ENCODE results near the gene NTSR2.
"Not testable (repeated sequence)": the region's sequence is repeated elsewhere in the genome, so short reads cannot be mapped to it uniquely, and the experiment has no call there.

The NTSR2 gene

GRCh38 chr2:11661891-11662435 lies 8.0 kb downstream of the NTSR2 start:
- no peaks in the 10 kb centered on the region for H3K36me3 Mint-ChIP-seq
- no peaks in the 10 kb centered on the region for H3K4me1 Mint-ChIP-seq
- H3K4me3 Mint-ChIP-seq = no peak overlapping the region
- DNase-seq (ENCODE audit: low spot score in 2 of 2) = no peak
- ATAC-seq (ENCODE audit: low read depth) = no peak
- H3K27me3 Mint-ChIP-seq = peaks cover 12% of the 10 kb centered on the region
- H3K27ac Mint-ChIP-seq = no peak overlapping the region
- peaks cover 4% of the 10 kb centered on the region for H3K9me3 Mint-ChIP-seq

- not testable (repeated sequence) for H3K4me1 Mint-ChIP-seq; H3K27ac Mint-ChIP-seq; DNase-seq (ENCODE audit: low spot score in 2 of 2); H3K27me3 Mint-ChIP-seq; H3K9me3 Mint-ChIP-seq; ATAC-seq (ENCODE audit: low read depth); H3K36me3 Mint-ChIP-seq; H3K4me3 Mint-ChIP-seq
Measured at GRCh38 chr2:11660396-11660795, 9.6 kb downstream of the NTSR2 start.

- Mint-ChIP-seq H3K27me3 (peaks cover 12% of the 10 kb centered on the region), H3K4me3 (no peak overlapping the region), H3K27ac (no peak overlapping the region), H3K9me3 (peaks cover 4% of the 10 kb centered on the region), H3K4me1 (no peaks in the 10 kb centered on the region), H3K36me3 (no peaks in the 10 kb centered on the region)
- ATAC-seq (ENCODE audit: low read depth) (no peak), DNase-seq (ENCODE audit: low spot score in 2 of 2) (no peak)
Measured at GRCh38 chr2:11659851-11660250, 10.1 kb downstream of the NTSR2 start.

DNA sequence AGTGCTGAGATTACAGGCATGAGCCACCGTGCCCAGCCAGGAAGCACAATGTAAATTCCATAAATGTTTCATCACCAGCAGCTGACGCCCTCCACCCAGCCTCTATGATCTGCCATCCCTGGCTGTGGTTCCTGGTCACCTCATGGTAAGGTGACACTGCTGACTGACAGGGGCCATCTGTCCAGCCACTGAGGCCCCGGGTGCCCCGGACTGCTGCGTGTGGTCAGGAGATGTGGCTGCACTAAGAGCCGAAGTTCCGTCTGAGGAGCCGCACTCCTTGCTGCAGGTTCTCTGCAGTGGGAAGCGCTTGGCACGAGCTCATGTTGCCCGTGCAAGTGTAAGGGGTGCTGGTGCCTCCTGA lies 10.9 kb downstream of the NTSR2 start:
- DNase-seq (ENCODE audit: low spot score in 2 of 2) (no peak), ATAC-seq (ENCODE audit: low read depth) (no peak)
- Mint-ChIP-seq H3K27ac (no peak overlapping the region), H3K4me3 (no peak overlapping the region), H3K9me3 (peaks cover 4% of the 10 kb centered on the region), H3K4me1 (no peaks in the 10 kb centered on the region), H3K36me3 (no peaks in the 10 kb centered on the region), H3K27me3 (peaks cover 12% of the 10 kb centered on the region)

DNA sequence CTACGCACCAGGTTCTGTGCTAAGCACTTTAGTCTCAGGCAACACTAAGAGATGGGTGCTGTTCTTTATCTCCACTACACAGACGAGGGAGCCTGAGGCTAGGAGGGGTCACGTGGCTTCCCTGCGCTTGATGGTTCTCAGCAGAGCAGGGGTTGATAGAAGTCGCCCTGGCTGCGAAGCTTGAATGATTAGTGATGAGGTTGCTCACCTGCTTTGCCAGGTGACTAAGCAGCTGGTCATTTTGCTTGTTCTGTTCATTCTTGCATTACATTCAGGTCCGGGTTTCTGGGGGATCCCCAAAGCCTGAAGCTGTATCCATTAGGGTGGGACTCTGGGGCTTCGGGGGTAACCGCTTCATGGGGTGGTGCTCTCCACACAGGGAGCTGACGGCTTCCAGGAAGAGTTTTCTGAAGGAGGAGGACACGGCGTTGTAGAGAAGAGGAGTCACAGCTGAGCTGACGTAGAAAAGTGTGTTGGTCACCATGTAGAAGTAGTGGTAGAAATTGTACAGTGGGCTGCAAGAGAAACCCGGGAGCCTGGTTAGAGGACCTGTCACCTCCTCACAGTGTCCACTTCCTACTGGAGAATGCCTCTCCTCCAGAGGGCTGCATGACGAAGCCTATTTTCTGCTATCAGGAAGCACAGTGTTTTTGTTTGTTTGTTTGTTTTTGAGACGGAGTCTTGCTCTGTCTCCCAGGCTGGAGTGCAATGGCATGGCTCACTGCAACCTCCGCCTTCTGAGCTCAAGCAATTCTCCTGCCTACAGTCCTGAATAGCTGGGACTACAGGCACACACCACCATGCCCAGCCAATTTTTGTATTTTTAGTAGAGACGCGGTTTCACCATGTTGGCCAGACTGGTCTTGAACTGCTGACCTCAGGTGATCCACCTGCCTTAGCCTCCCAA lies 11.5 kb downstream of the NTSR2 start:
- H3K27ac Mint-ChIP-seq = no peak overlapping the region
- no peaks in the 10 kb centered on the region for H3K4me1 Mint-ChIP-seq
- ATAC-seq (ENCODE audit: low read depth) (no peak), DNase-seq (ENCODE audit: low spot score in 2 of 2) (no peak)
- peaks cover 4% of the 10 kb centered on the region for H3K9me3 Mint-ChIP-seq
- H3K27me3 Mint-ChIP-seq = peaks cover 12% of the 10 kb centered on the region
- no peaks in the 10 kb centered on the region for H3K36me3 Mint-ChIP-seq
- no peak overlapping the region for H3K4me3 Mint-ChIP-seq

- H3K27ac Mint-ChIP-seq = no peak overlapping the region
- no peaks in the 10 kb centered on the region for H3K36me3 Mint-ChIP-seq
- peaks cover 12% of the 10 kb centered on the region for H3K27me3 Mint-ChIP-seq
- ATAC-seq (ENCODE audit: low read depth) (no peak), DNase-seq (ENCODE audit: low spot score in 2 of 2) (no peak)
- no peak overlapping the region for H3K4me3 Mint-ChIP-seq
- H3K9me3 Mint-ChIP-seq = peaks cover 4% of the 10 kb centered on the region
- no peaks in the 10 kb centered on the region for H3K4me1 Mint-ChIP-seq
Measured at GRCh38 chr2:11657646-11658045, 12.3 kb downstream of the NTSR2 start.

DNA sequence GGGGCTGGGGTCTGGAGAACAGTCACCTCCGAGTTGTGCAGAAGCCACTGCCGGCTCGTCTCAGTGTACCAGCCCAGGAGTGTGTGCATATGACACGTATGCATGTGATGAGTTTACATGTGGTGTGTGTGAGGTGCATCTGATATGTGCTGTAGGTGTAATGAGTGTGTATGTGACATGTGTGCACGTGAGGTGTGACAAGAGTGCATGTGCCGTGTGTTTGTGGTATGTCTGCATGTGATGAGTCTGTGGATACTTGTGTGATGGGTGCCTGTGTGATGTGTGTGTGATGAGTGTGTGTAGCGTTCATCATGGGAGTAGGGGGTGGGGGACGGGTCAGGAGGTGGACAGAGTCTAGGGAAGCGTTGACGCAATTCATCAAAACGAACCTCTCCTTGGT lies 12.8 kb downstream of the NTSR2 start:
- no peak for ATAC-seq (ENCODE audit: low read depth)
- DNase-seq (ENCODE audit: low spot score in 2 of 2) = no peak
- Mint-ChIP-seq H3K9me3 (peaks cover 2% of the 10 kb centered on the region), H3K4me1 (no peaks in the 10 kb centered on the region), H3K4me3 (no peak overlapping the region), H3K27ac (no peak overlapping the region), H3K27me3 (peaks cover 12% of the 10 kb centered on the region), H3K36me3 (no peaks in the 10 kb centered on the region)

DNA sequence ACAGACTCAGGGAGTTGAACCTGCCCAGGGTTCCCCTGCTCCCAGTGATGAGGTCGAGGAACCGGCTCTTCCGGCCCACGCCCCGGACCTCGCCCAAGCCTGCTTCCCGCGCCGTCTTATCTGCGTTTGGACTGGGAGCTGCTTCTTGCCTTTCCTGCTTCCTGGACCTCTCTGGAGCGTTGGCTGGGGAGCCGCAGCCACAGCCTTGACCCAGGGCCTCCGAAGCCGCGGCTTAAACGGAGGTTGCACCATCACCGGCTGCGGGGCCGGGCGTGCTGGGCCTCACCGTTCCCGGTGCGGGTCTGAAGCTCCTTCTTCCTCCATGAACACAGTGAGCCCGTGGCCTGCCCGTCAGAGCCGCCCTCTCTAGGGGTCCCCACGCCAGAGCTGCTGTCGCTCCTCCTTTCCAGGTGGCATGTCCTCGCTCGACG lies 13.3 kb downstream of the NTSR2 start:
- Mint-ChIP-seq H3K27me3 (peaks cover 10% of the 10 kb centered on the region), H3K36me3 (no peaks in the 10 kb centered on the region), H3K4me3 (no peak overlapping the region), H3K4me1 (no peaks in the 10 kb centered on the region), H3K9me3 (no peaks in the 10 kb centered on the region), H3K27ac (no peak overlapping the region)
- DNase-seq (ENCODE audit: low spot score in 2 of 2) = no peak
- no peak for ATAC-seq (ENCODE audit: low read depth)

DNA sequence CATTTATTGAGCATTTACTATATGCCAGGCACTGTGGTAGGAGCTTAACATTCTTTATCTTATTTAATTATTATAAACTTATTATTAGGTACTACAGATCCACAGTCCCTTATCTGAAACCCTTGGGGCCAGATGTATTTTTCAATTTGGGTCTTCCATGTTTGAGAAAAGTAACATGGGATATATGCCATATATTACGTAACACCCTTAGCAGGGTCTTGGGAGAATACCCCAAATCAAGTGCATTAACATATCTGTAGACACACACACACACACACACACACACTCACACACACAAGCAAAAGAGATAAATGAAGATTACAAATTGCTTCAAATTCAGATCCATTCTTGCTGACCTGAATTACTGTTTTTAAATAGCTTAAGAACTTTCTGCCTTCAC lies 13.7 kb downstream of the NTSR2 start:
- no peak overlapping the region for H3K27ac Mint-ChIP-seq
- no peaks in the 10 kb centered on the region for H3K4me1 Mint-ChIP-seq
- no peak for DNase-seq (ENCODE audit: low spot score in 2 of 2)
- H3K4me3 Mint-ChIP-seq = no peak overlapping the region
- peaks cover 10% of the 10 kb centered on the region for H3K27me3 Mint-ChIP-seq
- no peaks in the 10 kb centered on the region for H3K36me3 Mint-ChIP-seq
- H3K9me3 Mint-ChIP-seq = no peaks in the 10 kb centered on the region
- no peak for ATAC-seq (ENCODE audit: low read depth)

- H3K27ac Mint-ChIP-seq = no peak overlapping the region
- peaks cover 10% of the 10 kb centered on the region for H3K27me3 Mint-ChIP-seq
- DNase-seq (ENCODE audit: low spot score in 2 of 2) = no peak
- H3K4me3 Mint-ChIP-seq = no peak overlapping the region
- no peaks in the 10 kb centered on the region for H3K36me3 Mint-ChIP-seq
- no peaks in the 10 kb centered on the region for H3K4me1 Mint-ChIP-seq
- no peaks in the 10 kb centered on the region for H3K9me3 Mint-ChIP-seq
- ATAC-seq (ENCODE audit: low read depth) = no peak
Measured at GRCh38 chr2:11655495-11655894, 14.5 kb downstream of the NTSR2 start.

DNA sequence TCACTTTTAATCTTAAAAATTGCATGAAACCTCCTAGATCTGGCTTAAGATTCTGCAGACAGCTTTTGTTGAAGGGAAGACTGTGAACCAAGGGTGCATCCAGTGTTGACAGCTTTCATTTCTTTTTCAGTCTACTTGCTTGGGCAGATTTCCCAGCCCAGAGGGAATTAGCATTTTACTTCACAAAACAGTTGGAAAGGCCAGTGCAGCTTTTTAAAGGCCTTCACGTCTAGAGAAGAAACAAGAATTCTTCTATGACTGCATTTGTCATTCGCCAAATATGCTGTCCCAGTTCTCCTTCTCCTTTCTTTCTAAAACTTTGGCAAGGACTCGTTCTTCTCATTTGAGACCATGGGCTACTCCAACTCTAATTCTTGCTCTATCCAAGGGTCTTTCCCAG lies 17.4 kb downstream of the NTSR2 start:
- Mint-ChIP-seq H3K36me3 (no peaks in the 10 kb centered on the region), H3K27me3 (peaks cover 15% of the 10 kb centered on the region), H3K9me3 (peaks cover 4% of the 10 kb centered on the region), H3K4me1 (no peaks in the 10 kb centered on the region), H3K27ac (no peak overlapping the region), H3K4me3 (no peak overlapping the region)
- DNase-seq (ENCODE audit: low spot score in 2 of 2) (no peak), ATAC-seq (ENCODE audit: low read depth) (no peak)

DNA sequence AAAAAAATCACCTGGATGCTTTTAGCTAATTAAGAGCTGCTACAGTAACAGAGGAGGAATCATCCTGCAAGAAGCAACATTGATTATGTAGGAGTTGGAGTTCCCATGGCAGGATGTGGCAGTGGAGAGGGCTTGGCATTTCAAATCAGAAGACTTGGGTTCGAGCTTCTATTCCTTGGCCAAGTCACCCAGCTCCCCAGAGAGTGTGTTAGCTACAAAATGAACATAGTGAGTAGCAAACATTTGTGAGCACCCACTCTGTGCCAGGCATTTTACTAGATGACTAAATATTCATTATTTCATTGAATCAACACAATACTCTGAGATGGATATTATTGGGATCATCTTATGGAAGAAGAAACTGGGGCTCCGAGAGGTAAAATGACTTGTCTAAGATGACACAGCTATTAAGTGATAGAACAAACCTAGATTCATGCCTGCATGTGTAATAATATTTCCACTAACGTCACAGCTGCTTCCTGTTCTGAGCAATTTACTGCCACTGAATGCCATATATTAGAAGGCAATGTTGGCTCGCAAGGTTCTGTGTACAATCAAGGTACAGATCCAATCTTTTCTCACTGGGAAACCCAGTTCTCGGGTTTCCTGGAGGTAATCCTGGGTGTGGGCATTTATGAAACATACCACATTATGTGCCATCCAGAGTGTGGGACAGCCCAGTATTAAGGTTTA lies 18.0 kb downstream of the NTSR2 start:
- DNase-seq (ENCODE audit: low spot score in 2 of 2) (no peak), ATAC-seq (ENCODE audit: low read depth) (no peak)
- peaks cover 4% of the 10 kb centered on the region for H3K9me3 Mint-ChIP-seq
- no peak overlapping the region for H3K4me3 Mint-ChIP-seq
- H3K4me1 Mint-ChIP-seq = no peaks in the 10 kb centered on the region
- no peak overlapping the region for H3K27ac Mint-ChIP-seq
- H3K36me3 Mint-ChIP-seq = no peaks in the 10 kb centered on the region
- H3K27me3 Mint-ChIP-seq = peaks cover 15% of the 10 kb centered on the region

DNA sequence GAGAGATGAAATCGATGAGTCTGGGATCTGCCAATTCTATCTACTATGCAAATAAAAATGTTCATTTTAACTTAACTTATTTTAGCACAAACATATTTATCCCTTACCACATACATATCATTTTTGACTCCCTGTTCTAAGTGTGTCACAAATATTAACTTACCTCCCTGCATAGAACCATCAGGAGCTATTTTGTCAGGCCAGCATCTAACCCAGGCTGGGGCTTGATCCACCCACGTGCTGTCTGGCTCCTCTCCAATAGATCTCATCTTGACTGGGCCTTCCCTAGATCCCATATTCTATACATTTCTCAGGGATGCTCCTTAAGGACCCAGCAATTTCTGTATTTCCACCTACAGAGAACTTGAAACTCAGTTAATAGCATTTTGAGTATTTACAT lies 20.9 kb downstream of the NTSR2 start:
- no peak overlapping the region for H3K27ac Mint-ChIP-seq
- no peaks in the 10 kb centered on the region for H3K36me3 Mint-ChIP-seq
- ATAC-seq (ENCODE audit: low read depth) (no peak), DNase-seq (ENCODE audit: low spot score in 2 of 2) (no peak)
- H3K9me3 Mint-ChIP-seq = peaks cover 4% of the 10 kb centered on the region
- H3K27me3 Mint-ChIP-seq = peaks cover 11% of the 10 kb centered on the region
- H3K4me3 Mint-ChIP-seq = no peak overlapping the region
- no peaks in the 10 kb centered on the region for H3K4me1 Mint-ChIP-seq

GRCh38 chr2:11647834-11648600 lies 22.0 kb downstream of the NTSR2 start:
- no peak overlapping the region for H3K4me3 Mint-ChIP-seq
- no peak for ATAC-seq (ENCODE audit: low read depth)
- no peak overlapping the region for H3K27ac Mint-ChIP-seq
- peaks cover 4% of the 10 kb centered on the region for H3K9me3 Mint-ChIP-seq
- no peak for DNase-seq (ENCODE audit: low spot score in 2 of 2)
- H3K4me1 Mint-ChIP-seq = no peaks in the 10 kb centered on the region
- peaks cover 15% of the 10 kb centered on the region for H3K27me3 Mint-ChIP-seq
- H3K36me3 Mint-ChIP-seq = no peaks in the 10 kb centered on the region

Data from memory B cell (primary cell).